Mammary epithelial cell (primary cell): ENCODE results near the gene DHPS.

ENCODE experiments used
- EZH2 ChIP-seq: IDR thresholded peaks from 2 replicates; pipeline ENCODE4 v1.6.1; 2012; ENCODE audit warnings: low read length, inconsistent platforms, borderline replicate concordance
- TF ChIP-seq, protein P1 (sequence below), 2 donors: IDR thresholded peaks in 1 of 2; conservative IDR thresholded peaks in 1 of 2; 2 replicates each; pipeline ENCODE4 v1.5.1; 2011 to 2012; ENCODE audit warnings: inconsistent platforms in 2 of 2, low read length in 2 of 2, mild to moderate bottlenecking in 2 of 2, control low read depth in 1 of 2, low read depth in 1 of 2; ENCODE audit not compliant: insufficient read depth in 1 of 2; ENCODE audit errors: extremely low read depth in 1 of 2

DNA sequence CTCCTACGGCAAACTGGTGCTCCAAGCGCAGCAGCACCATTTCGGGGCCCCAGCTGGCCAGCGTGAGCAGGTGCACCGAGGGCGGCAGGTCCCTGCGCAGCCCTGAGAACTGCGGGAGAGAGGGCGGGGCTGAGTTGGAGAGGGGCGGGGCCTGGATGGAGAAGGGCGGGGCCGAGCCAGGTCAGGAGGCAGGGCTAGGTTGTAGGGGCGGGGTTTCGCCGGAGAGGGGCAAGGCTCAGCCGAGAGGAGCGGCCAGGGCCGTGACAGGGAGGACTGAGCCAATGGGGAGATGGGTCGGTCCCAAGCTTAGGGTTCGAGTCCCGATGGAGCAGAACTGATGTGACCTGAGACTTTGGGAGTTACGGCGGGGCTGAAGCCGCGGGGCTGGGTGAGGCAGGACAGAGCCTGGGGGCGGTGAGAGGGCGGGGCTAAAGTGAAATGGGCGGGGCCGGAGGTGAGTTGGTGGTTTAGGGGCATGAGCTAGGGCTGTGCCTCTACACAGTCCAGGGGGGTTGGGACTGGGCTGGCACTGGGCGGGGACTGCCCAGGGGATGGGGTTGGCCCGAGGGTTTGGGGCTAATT lies 34.1 kb downstream of the DHPS start:
- TF ChIP-seq, protein P1, sequence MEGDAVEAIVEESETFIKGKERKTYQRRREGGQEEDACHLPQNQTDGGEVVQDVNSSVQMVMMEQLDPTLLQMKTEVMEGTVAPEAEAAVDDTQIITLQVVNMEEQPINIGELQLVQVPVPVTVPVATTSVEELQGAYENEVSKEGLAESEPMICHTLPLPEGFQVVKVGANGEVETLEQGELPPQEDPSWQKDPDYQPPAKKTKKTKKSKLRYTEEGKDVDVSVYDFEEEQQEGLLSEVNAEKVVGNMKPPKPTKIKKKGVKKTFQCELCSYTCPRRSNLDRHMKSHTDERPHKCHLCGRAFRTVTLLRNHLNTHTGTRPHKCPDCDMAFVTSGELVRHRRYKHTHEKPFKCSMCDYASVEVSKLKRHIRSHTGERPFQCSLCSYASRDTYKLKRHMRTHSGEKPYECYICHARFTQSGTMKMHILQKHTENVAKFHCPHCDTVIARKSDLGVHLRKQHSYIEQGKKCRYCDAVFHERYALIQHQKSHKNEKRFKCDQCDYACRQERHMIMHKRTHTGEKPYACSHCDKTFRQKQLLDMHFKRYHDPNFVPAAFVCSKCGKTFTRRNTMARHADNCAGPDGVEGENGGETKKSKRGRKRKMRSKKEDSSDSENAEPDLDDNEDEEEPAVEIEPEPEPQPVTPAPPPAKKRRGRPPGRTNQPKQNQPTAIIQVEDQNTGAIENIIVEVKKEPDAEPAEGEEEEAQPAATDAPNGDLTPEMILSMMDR (conservative IDR thresholded peaks at IDR 0.05 in 1 of 2, IDR thresholded peaks at IDR 0.05 in 1 of 2; ENCODE audit: extremely low read depth in 1 of 2, insufficient read depth in 1 of 2, low read depth in 1 of 2, low read length in 2 of 2) = no peak
- no peak for TF ChIP-seq EZH2
